ENCODE results near the gene TSEN54. TPM values are rescaled to one million over a fixed set of nuclear protein-coding genes. Genes with fewer than 3 reads are reported as not detected.

The TSEN54 gene
- 20.2 and 50.1 TPM in 2 replicates for total RNA-seq

GRCh38 chr17:75516255-75516618, at the start of gene TSEN54:
Gene TSEN54 (plus strand): TSS chr17:75516528. CDS start chr17:75516561, 33 bp downstream.

GRCh38 chr17:75515496-75516254, 653 bp upstream of the TSEN54 start, which contains the start of gene CASKIN2:
Gene CASKIN2 (minus strand): TSS chr17:75515537. CDS start chr17:75513804, 1,733 bp downstream.

GRCh38 chr17:75524970-75525805, 8.9 kb downstream of the TSEN54 start, which contains the start of gene LLGL2:
Gene LLGL2 (plus strand): TSS chr17:75525697. CDS start chr17:75543427, 17,730 bp downstream.

Other genes with a start within 250 kb of the TSEN54 start
- 16.4 and 29.0 TPM in 2 replicates for gene MIF4GD, start 245.3 kb upstream of the TSEN54 start, total RNA-seq
- 8.2 and 14.3 TPM in 2 replicates for gene SLC25A19, start 227.1 kb upstream of the TSEN54 start, total RNA-seq
- gene GRB2, start 110.8 kb upstream of the TSEN54 start, total RNA-seq: 65.6 and 80.5 TPM in 2 replicates
- 22.2 and 29.0 TPM in 2 replicates for gene TMEM94, start 59.9 kb upstream of the TSEN54 start, total RNA-seq
- gene CASKIN2, start 991 bp upstream of the TSEN54 start, total RNA-seq: 2.3 and 3.9 TPM in 2 replicates
- 50.6 and 58.0 TPM in 2 replicates for gene LLGL2, start 9.2 kb downstream of the TSEN54 start, total RNA-seq
- gene MYO15B, start 71.3 kb downstream of the TSEN54 start, total RNA-seq: 4.5 and 6.3 TPM in 2 replicates
- 0.96 and 2.1 TPM in 2 replicates for gene SMIM5, start 116.9 kb downstream of the TSEN54 start, total RNA-seq
- gene RECQL5, start 150.6 kb downstream of the TSEN54 start, total RNA-seq: 15.4 and 17.5 TPM in 2 replicates
- gene SAP30BP, start 150.8 kb downstream of the TSEN54 start, total RNA-seq: 46.3 and 67.2 TPM in 2 replicates
- 367 and 716 TPM in 2 replicates for gene ITGB4, start 204.9 kb downstream of the TSEN54 start, total RNA-seq
- 26.0 and 43.9 TPM in 2 replicates for gene GALK1, start 248.7 kb downstream of the TSEN54 start, total RNA-seq